ENCODE data around the gene ATG7. TPM values are rescaled to one million over a fixed set of nuclear protein-coding genes. Genes with fewer than 3 reads are reported as not detected.

ATG7 gene
- total RNA-seq, 3 donors from 2014 or later (not counting 1 experiment from before 2014, with no cell fraction given), result 55.3 to 72.9 (median 68.6) TPM

DNA sequence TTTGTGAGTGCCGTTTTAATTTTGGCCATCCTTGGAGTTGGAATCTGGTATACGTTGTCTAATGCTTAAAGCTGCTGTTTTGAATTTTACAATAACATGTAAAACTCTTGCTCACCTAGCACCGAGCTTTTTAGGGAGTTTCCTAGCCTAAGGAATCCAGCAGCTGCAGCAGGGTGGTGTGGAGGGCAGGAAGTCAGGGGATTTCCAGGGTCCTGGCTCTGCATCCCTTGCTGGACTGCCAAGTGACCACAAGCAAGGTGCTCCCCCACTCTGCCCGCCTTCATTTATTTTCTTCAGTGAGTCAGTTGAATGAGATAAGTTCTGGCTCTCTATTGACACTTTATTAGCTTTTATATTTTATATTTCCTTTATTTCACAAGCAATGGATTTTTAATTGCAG, 113.7 kb downstream of the ATG7 start:
- WGBS (ENCODE audit: insufficient coverage), result 98% methylated on average over 3 of the region's 4 CpGs
- H3K4me3 Mint-ChIP-seq, result no peak overlapping the region
- peaks cover 6% of the 10 kb centered on the region for H3K36me3 ChIP-seq (ENCODE audit: control insufficient read depth, insufficient read depth, low read length)
- no peaks in the 10 kb centered on the region for H3K27me3 ChIP-seq (ENCODE audit: control insufficient read depth, insufficient read depth, low read length)
- no peak overlapping the region for H3K27ac Mint-ChIP-seq
- no peaks in the 10 kb centered on the region for H3K4me1 ChIP-seq (ENCODE audit: control insufficient read depth, insufficient read depth, low read length)
- TF ChIP-seq, protein P1, sequence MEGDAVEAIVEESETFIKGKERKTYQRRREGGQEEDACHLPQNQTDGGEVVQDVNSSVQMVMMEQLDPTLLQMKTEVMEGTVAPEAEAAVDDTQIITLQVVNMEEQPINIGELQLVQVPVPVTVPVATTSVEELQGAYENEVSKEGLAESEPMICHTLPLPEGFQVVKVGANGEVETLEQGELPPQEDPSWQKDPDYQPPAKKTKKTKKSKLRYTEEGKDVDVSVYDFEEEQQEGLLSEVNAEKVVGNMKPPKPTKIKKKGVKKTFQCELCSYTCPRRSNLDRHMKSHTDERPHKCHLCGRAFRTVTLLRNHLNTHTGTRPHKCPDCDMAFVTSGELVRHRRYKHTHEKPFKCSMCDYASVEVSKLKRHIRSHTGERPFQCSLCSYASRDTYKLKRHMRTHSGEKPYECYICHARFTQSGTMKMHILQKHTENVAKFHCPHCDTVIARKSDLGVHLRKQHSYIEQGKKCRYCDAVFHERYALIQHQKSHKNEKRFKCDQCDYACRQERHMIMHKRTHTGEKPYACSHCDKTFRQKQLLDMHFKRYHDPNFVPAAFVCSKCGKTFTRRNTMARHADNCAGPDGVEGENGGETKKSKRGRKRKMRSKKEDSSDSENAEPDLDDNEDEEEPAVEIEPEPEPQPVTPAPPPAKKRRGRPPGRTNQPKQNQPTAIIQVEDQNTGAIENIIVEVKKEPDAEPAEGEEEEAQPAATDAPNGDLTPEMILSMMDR (IDR thresholded peaks at IDR 0.05), result no peak
- H3K4me3 ChIP-seq (ENCODE audit: low read length), result no peak overlapping the region
- intact Hi-C loops (cut with micrococcal nuclease), result no loop called here
- no peaks in the 10 kb centered on the region for H3K27me3 Mint-ChIP-seq (ENCODE audit: low read depth in 2 of 2)
- no peak for ATAC-seq
- H3K9me3 Mint-ChIP-seq, result no peaks in the 10 kb centered on the region
- DNase-seq, result no peak
- no peak overlapping the region for H3K27ac ChIP-seq (ENCODE audit: low read length)
- peaks cover under 1 to 7% of the 10 kb centered on the region in 2 donors for H3K4me1 Mint-ChIP-seq
- no peaks in the 10 kb centered on the region for H3K9me3 ChIP-seq (ENCODE audit: control insufficient read depth, insufficient read depth, low read length)
- no peaks in the 10 kb centered on the region for H3K36me3 Mint-ChIP-seq

DNA sequence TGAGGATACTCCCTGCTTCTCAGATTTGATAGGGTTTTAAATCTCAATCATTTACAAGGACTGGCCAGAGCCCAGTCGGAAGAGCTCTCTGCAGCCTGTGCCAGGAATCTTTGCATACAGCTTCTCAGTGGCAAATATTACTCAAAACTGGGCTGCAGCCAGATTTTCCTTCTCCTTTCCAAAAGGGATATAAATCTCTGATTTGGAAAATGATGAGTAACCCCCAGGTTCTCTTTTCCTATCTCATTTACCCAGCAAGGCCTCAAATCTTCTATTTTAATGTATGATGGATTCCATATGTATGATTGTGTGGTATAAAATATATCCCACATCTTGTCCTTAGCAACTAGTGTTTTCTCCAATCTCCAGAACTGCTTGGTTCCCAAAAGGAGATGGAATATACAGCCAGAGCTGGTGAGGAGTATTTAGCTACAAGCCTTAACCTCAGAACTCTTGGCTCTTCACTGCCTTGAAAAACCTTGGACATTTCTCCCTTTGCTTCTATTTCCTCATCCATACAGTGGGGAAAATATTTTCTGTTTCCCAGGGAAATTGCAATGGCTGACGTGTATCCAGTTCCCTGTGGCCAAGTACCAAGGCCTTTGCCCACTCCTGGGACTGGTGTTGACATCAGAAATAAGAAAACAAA, 114.4 kb downstream of the ATG7 start:
- Mint-ChIP-seq H3K27ac (no peak overlapping the region), H3K4me3 (no peak overlapping the region), H3K27me3 (ENCODE audit: low read depth in 2 of 2) (no peaks in the 10 kb centered on the region), H3K36me3 (no peaks in the 10 kb centered on the region), H3K4me1 (peaks cover 7 to 12% of the 10 kb centered on the region in 2 donors), H3K9me3 (no peaks in the 10 kb centered on the region)
- no peak for ATAC-seq
- TF ChIP-seq, protein P1 (IDR thresholded peaks at IDR 0.05), result no peak
- intact Hi-C loops (cut with micrococcal nuclease), result no loop called here
- H3K36me3 ChIP-seq (ENCODE audit: control insufficient read depth, insufficient read depth, low read length), result peaks cover 6% of the 10 kb centered on the region
- H3K4me3 ChIP-seq (ENCODE audit: low read length), result no peak overlapping the region
- H3K4me1 ChIP-seq (ENCODE audit: control insufficient read depth, insufficient read depth, low read length), result no peaks in the 10 kb centered on the region
- no peak for DNase-seq
- WGBS (ENCODE audit: insufficient coverage), result 93% methylated on average over 2 of the region's 2 CpGs
- no peaks in the 10 kb centered on the region for H3K9me3 ChIP-seq (ENCODE audit: control insufficient read depth, insufficient read depth, low read length)
- H3K27ac ChIP-seq (ENCODE audit: low read length), result no peak overlapping the region
- no peaks in the 10 kb centered on the region for H3K27me3 ChIP-seq (ENCODE audit: control insufficient read depth, insufficient read depth, low read length)

DNA sequence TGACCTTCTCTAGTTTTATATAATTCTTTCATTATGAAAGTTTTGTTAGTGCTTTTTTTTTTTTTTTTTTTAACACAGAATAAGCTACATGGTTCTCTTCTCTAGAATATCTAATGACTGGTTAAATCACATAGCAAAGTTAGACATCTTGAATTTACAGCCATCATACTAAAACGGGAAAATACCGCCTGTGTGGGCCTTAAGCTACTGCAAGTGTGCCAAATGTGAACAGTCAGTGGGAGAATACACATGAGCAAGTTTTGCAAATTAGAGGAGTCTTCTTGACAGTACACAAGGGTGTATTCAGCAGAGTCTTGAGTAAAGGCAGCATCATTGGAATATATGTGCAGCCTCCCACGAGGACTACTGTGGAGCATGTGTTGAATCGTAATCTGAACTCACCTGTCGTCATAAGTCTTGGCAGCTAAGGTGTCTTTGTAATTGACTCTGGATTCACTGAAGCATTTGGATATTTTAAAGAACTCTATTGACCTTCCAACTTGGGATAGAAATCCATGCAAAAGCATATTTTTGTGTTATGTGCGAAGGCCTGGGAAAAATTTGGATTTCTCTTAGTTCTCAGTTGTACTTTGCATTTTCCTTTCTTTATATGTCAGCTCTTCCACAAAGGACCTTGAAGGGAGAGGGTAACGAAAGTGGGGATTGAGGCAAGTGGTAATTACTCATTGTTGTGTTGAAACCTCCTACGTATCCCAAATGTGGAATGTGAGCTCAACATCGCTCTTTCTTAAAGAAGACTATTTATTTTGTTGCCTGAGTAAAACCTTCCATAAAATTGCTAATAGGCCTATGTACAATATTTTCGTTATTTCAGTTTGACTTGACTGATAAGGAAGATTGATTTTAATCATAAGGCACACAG, 117.4 kb downstream of the ATG7 start:
- H3K9me3 ChIP-seq (ENCODE audit: control insufficient read depth, insufficient read depth, low read length), result no peaks in the 10 kb centered on the region
- intact Hi-C loops (cut with micrococcal nuclease), result no loop called here
- Mint-ChIP-seq H3K4me3 (no peak overlapping the region), H3K27me3 (ENCODE audit: low read depth in 2 of 2) (no peaks in the 10 kb centered on the region), H3K9me3 (no peaks in the 10 kb centered on the region), H3K36me3 (no peaks in the 10 kb centered on the region), H3K4me1 (peaks cover 20 to 28% of the 10 kb centered on the region in 2 donors), H3K27ac (no peak overlapping the region)
- no peak for DNase-seq
- 98% methylated on average over 9 of the region's 10 CpGs for WGBS (ENCODE audit: insufficient coverage)
- peaks cover 6% of the 10 kb centered on the region for H3K36me3 ChIP-seq (ENCODE audit: control insufficient read depth, insufficient read depth, low read length)
- H3K4me1 ChIP-seq (ENCODE audit: control insufficient read depth, insufficient read depth, low read length), result no peaks in the 10 kb centered on the region
- TF ChIP-seq, protein P1 (IDR thresholded peaks at IDR 0.05), result no peak
- no peak for ATAC-seq
- no peak overlapping the region for H3K27ac ChIP-seq (ENCODE audit: low read length)
- H3K4me3 ChIP-seq (ENCODE audit: low read length), result no peak overlapping the region
- H3K27me3 ChIP-seq (ENCODE audit: control insufficient read depth, insufficient read depth, low read length), result no peaks in the 10 kb centered on the region

Measured in natural killer cell (primary cell).